ENCODE data around the gene CST4. TPM values are rescaled to one million over a fixed set of nuclear protein-coding genes. Genes with fewer than 3 reads are reported as not detected.

The CST4 gene
- total RNA-seq, 4 donors from 2014 or later = not detected

GRCh38 chr20:23640018-23640601 is 48.7 kb downstream of the CST4 start:
- intact Hi-C loops (cut with DNase I) = no loop called here
- Histone ChIP-seq H3K27ac (peak overlapping the region in 3 of 4 donors; percentile 14 to 24 (median 22)), H3K4me1 (peaks cover 23 to 63% (median 32%) of the 10 kb centered on the region in 3 donors), H3K4me3 (no peak overlapping the region), H3K9me3 (no peaks in the 10 kb centered on the region), H3K27me3 (no peaks in the 10 kb centered on the region), H3K36me3 (peaks cover 0 to 2% (median 0%) of the 10 kb centered on the region in 3 donors)
- TF ChIP-seq POLR2A (IDR thresholded peaks at IDR 0.05) = no peak
- TF ChIP-seq CTCF (IDR thresholded peaks at IDR 0.05) = no peak
- 57 to 73% methylated on average over 3 to 6 of the region's 8 CpGs for WGBS, 2 donors
- no peak for DNase-seq

DNA sequence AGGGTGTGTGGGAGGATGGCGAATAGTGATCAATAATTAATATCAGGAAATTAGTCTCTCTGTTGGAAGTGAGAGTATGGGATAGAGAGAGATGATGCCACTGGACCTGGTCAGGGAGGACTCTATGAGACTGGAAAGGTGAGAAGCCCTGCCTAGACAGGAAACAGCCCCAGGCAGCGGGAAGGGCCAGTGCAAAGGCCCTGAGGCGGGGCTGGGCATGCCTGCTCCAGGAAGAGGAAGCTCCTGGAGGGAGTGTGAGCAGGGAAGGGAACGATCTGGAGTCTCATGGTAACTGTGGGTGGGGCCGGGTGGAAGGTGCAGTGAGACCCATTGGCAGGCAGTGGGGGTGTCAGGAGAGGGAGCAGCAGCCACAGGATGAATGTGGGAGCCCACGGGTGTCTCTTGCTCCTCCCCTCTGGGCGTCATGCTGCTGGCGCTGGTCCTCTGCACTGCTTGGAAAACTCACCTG is 49.3 kb downstream of the CST4 start:
- Histone ChIP-seq H3K36me3 (peaks cover 0 to 7% (median under 1%) of the 10 kb centered on the region in 3 donors), H3K9me3 (no peaks in the 10 kb centered on the region), H3K4me3 (no peak overlapping the region), H3K4me1 (peaks cover 29 to 69% (median 38%) of the 10 kb centered on the region in 3 donors), H3K27me3 (no peaks in the 10 kb centered on the region), H3K27ac (peak overlapping the region; percentile 14 to 92 (median 23))
- intact Hi-C loops (cut with DNase I) = no loop called here
- WGBS, 2 donors = 44 to 50% methylated on average over 7 to 8 of the region's 8 CpGs
- no peak for TF ChIP-seq POLR2A (IDR thresholded peaks at IDR 0.05)
- TF ChIP-seq CTCF (IDR thresholded peaks at IDR 0.05) = no peak
- DNase-seq = no peak

GRCh38 chr20:23638309-23638708 is 50.5 kb downstream of the CST4 start:
- Histone ChIP-seq H3K27me3 (no peaks in the 10 kb centered on the region), H3K4me1 (peaks cover 31 to 79% (median 44%) of the 10 kb centered on the region in 3 donors), H3K9me3 (no peaks in the 10 kb centered on the region), H3K4me3 (no peak overlapping the region), H3K36me3 (peaks cover 3 to 20% (median 6%) of the 10 kb centered on the region in 3 donors), H3K27ac (peak overlapping the region in 3 of 4 donors; percentile 92 to 99 (median 98))
- intact Hi-C loops (cut with DNase I) = no loop called here
- 69 to 70% methylated on average over 4 to 9 of the region's 9 CpGs for WGBS, 2 donors
- TF ChIP-seq CTCF (IDR thresholded peaks at IDR 0.05) (no peak), POLR2A (IDR thresholded peaks at IDR 0.05) (no peak)
- DNase-seq = no peak

DNA sequence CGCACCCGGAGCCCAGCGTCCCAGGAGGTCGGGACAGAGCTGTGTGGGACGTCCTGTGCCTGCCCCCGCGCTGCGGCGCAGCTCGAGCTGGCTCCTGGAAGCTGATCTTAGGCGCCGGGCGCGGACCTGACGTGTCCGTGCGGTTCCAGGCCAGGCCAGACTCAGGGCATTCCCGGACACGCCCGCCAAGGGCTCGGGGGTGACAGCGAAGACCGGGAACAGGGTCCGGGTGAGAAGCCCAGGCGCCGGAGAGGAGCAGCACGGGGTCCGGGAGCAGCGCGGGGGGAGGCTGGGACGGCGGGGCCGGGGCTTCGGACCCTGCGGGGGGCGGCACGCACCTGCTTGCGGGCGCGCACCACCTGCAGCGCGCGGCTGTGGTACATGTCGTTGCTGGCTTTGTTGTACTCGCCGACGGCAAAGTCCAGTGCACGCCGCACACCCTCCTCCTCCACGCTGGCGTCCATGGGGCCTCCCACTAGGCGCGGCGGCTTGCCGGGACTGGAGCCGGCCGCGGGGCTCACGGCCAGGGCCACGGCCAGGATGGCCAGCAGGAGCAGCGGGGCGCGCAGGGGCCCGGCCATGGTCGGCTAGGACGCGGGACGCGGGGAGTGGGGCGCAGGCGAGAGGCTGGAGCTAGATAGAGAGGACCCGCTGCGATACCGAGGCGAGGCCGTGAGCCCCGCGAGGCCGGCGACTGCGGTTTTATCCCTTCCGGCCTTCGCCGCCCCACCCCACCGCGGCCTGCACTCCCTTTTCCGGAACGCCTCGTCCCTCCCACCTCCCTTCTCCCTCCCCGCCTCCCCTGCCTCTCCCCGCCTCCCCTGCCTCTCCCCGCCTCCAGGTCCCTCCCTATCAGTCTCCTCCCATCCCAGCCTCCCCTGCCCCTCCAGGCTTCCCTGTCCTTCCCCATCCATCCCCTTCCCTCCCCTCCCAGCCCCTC is 51.3 kb downstream of the CST4 start, which contains the start of gene CST3:
Gene CST3, minus strand, starts transcription at position 674 of the 940 bp plus-strand sequence. Its CDS starts 93 bp downstream, at position 581.
- Histone ChIP-seq H3K4me1 (peaks cover 29 to 76% (median 40%) of the 10 kb centered on the region in 3 donors), H3K4me3 (peak within 1 kb of the TSS; percentile 75 to 95 (median 89)), H3K27me3 (no peaks in the 10 kb centered on the region), H3K27ac (peak within 1 kb of the TSS; percentile 92 to 99 (median 95)), H3K9me3 (no peaks in the 10 kb centered on the region), H3K36me3 (peaks cover 5 to 27% (median 11%) of the 10 kb centered on the region in 3 donors)
- DNase-seq = no peak
- intact Hi-C loops (cut with DNase I) = no loop called here
- TF ChIP-seq CTCF (IDR thresholded peaks at IDR 0.05) (peak in 1 of 6 experiments; percentile 21), POLR2A (IDR thresholded peaks at IDR 0.05) (peak in 2 of 4 donors; percentile 92 to 95)
- WGBS, 2 donors = 1 to 3% methylated on average over 24 to 37 of the region's 92 CpGs

Measured in esophagus squamous epithelium (tissue), 5 donors.